ENCODE data around the gene RHEB. TPM values are rescaled to one million over a fixed set of nuclear protein-coding genes. Genes with fewer than 3 reads are reported as not detected.

The RHEB gene
- total RNA-seq, 1 donor from 2014 or later = 225 TPM

DNA sequence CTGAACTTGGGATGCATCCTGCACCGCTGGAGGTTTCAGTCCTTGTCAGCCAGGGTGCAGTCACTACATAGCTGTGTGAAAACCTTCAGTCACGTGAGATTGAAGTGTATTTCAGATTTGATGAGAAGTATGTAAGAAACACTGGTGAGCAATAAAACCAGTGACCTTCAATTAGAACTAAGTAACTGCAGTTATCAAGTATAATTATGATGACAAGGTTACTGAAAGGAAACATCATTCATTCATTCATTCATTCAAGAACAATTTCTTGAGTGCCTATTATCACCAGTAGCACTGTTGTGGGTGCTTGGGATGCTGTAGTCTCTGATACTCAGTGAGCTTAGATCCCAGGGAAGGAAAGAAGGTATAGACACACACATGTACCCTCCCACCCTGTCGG is 33.6 kb downstream of the RHEB start:
- TF ChIP-seq EZH2phosphoT487 (IDR thresholded peaks at IDR 0.05) (no peak), CTCF (IDR thresholded peaks at IDR 0.05) (no peak), EZH2 (IDR thresholded peaks at IDR 0.05) (no peak)
- peaks cover 48% of the 10 kb centered on the region for H3K79me2 ChIP-seq (ENCODE audit: low read depth)
- H3K27ac Mint-ChIP-seq = no peak overlapping the region
- H3K36me3 ChIP-seq = peaks cover 11% of the 10 kb centered on the region
- H3K9ac ChIP-seq = no peak overlapping the region
- H3K9me3 Mint-ChIP-seq = no peaks in the 10 kb centered on the region
- H3K4me1 Mint-ChIP-seq = peaks cover 4% of the 10 kb centered on the region
- H3K27me3 ChIP-seq = no peaks in the 10 kb centered on the region
- H3K27ac ChIP-seq = no peak overlapping the region
- no peak for DNase-seq (ENCODE audit: low spot score)
- H3F3A ChIP-seq (ENCODE audit: low read depth) = peaks cover 11% of the 10 kb centered on the region
- H3K4me3 Mint-ChIP-seq = no peak overlapping the region
- no peak overlapping the region for H3K4me3 ChIP-seq
- peaks cover 10% of the 10 kb centered on the region for H3K4me1 ChIP-seq
- H4K20me1 ChIP-seq (ENCODE audit: low read depth) = peaks cover 39% of the 10 kb centered on the region
- no peaks in the 10 kb centered on the region for H3K9me3 ChIP-seq (ENCODE audit: low read depth)
- peaks cover 40% of the 10 kb centered on the region for H3K36me3 Mint-ChIP-seq
- H3K27me3 Mint-ChIP-seq (ENCODE audit: insufficient read depth, low read depth) = no peaks in the 10 kb centered on the region
- H2AFZ ChIP-seq (replicated peaks) = no peak overlapping the region
- no peak overlapping the region for H3K4me2 ChIP-seq

- H3K4me1 Mint-ChIP-seq = no peaks in the 10 kb centered on the region
- Histone ChIP-seq H3F3A (ENCODE audit: low read depth) (peaks cover 2% of the 10 kb centered on the region), H3K9ac (no peak overlapping the region)
These were observed 34.6 kb downstream of the RHEB start for GRCh38 chr7:151484971-151485707.

GRCh38 chr7:151483711-151483983 is 36.0 kb downstream of the RHEB start:
- Histone ChIP-seq H3K79me2 (ENCODE audit: low read depth) (peaks cover 60% of the 10 kb centered on the region), H3K27me3 (no peaks in the 10 kb centered on the region), H2AFZ (replicated peaks) (no peak overlapping the region), H4K20me1 (ENCODE audit: low read depth) (peaks cover 37% of the 10 kb centered on the region), H3F3A (ENCODE audit: low read depth) (no peaks in the 10 kb centered on the region), H3K27ac (no peak overlapping the region), H3K36me3 (peaks cover 13% of the 10 kb centered on the region), H3K9ac (no peak overlapping the region), H3K4me2 (no peak overlapping the region), H3K4me1 (no peaks in the 10 kb centered on the region), H3K9me3 (ENCODE audit: low read depth) (no peaks in the 10 kb centered on the region), H3K4me3 (no peak overlapping the region)
- Mint-ChIP-seq H3K27me3 (ENCODE audit: insufficient read depth, low read depth) (no peaks in the 10 kb centered on the region), H3K9me3 (no peaks in the 10 kb centered on the region), H3K4me3 (no peak overlapping the region), H3K4me1 (no peaks in the 10 kb centered on the region), H3K27ac (no peak overlapping the region), H3K36me3 (peaks cover 35% of the 10 kb centered on the region)
- TF ChIP-seq CTCF (IDR thresholded peaks at IDR 0.05) (no peak), EZH2phosphoT487 (IDR thresholded peaks at IDR 0.05) (no peak), EZH2 (IDR thresholded peaks at IDR 0.05) (no peak)
- no peak for DNase-seq (ENCODE audit: low spot score)

More at GRCh38 chr7:151484971-151485707, 34.6 kb downstream of the RHEB start:
- no peak overlapping the region for H2AFZ ChIP-seq (replicated peaks)
- Mint-ChIP-seq H3K27ac (no peak overlapping the region), H3K9me3 (no peaks in the 10 kb centered on the region), H3K4me3 (no peak overlapping the region), H3K36me3 (peaks cover 40% of the 10 kb centered on the region), H3K27me3 (ENCODE audit: insufficient read depth, low read depth) (no peaks in the 10 kb centered on the region)
- H3K27ac ChIP-seq = no peak overlapping the region
- H3K79me2 ChIP-seq (ENCODE audit: low read depth) = peaks cover 49% of the 10 kb centered on the region
- TF ChIP-seq EZH2 (IDR thresholded peaks at IDR 0.05) = no peak
- TF ChIP-seq CTCF (IDR thresholded peaks at IDR 0.05) = no peak
- no peak for TF ChIP-seq EZH2phosphoT487 (IDR thresholded peaks at IDR 0.05)
- no peak overlapping the region for H3K4me2 ChIP-seq
- H3K4me1 ChIP-seq = peaks cover under 1% of the 10 kb centered on the region
- no peaks in the 10 kb centered on the region for H3K9me3 ChIP-seq (ENCODE audit: low read depth)
- no peak for DNase-seq (ENCODE audit: low spot score)
- no peaks in the 10 kb centered on the region for H3K27me3 ChIP-seq
- H3K4me3 ChIP-seq = no peak overlapping the region
- H3K36me3 ChIP-seq = peaks cover 13% of the 10 kb centered on the region
- peaks cover 31% of the 10 kb centered on the region for H4K20me1 ChIP-seq (ENCODE audit: low read depth)
